Tibial nerve (tissue), 4 donors: ENCODE measurements around the gene HOXA5.

Experiments used
- EP300 ChIP-seq, 2 donors: sonication (generic); formaldehyde crosslinking; IDR thresholded peaks; one replicate each; pipeline ENCODE4 v1.6.1; 2017; ENCODE audit warnings: antibody characterized with exemption in 2 of 2, mild to moderate bottlenecking in 1 of 2
- POLR2A ChIP-seq, 2 donors: fragments of 450-650 bp; IDR thresholded peaks; one replicate each; pipeline ENCODE4 v1.6.1; 2017; ENCODE audit warnings: antibody characterized with exemption in 2 of 2, mild to moderate bottlenecking in 2 of 2, moderate library complexity in 2 of 2
- TF ChIP-seq, protein P1 (sequence below), 5 experiments: fragments of 200-600 bp in 3 of 5; fragments of 450-650 bp in 2 of 5; sonication (generic) in 3 of 5; IDR thresholded peaks; one replicate each; pipeline ENCODE4 v1.5.1; 2016 to 2019; ENCODE audit warnings: antibody characterized with exemption in 5 of 5, mild to moderate bottlenecking in 3 of 5, moderate library complexity in 2 of 5

DNA sequence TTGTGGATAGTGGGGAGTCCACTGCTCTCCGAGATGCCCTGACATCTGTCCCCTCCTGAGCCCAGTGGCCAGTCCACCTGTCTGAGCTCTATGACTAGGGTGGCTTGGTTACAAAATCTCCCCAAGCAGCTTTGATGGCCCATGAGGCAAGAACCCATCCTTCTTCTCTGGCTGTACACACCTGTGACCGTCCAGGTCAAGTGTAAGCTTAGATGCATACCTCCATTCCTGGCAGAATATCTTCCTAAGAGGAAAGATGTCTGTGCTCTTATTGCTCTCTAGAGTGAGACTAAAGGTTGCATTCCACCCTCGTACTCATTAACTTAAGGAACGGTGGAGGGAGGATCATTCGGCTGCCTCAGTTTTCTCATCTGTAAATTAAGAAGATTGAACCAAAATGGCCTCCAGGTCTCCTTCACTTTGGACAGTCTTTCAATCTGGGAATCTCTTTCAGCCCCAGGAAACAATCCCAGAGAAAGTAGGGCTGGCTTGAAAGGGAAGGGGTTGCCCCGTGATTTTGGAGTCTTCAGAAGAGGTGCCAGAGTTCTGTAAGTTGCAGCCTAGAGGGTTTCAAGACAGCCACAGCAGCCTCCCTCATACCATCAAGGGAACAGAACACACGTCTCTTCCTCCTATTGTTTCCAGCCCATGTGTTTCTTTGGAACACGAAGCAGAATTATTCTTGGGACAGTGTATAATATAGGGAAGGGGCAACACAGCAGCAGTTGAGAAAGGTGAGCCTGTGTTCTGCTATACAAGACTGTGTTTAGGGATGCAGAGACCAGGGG lies 18.4 kb downstream of the HOXA5 start:
- TF ChIP-seq, protein P1, sequence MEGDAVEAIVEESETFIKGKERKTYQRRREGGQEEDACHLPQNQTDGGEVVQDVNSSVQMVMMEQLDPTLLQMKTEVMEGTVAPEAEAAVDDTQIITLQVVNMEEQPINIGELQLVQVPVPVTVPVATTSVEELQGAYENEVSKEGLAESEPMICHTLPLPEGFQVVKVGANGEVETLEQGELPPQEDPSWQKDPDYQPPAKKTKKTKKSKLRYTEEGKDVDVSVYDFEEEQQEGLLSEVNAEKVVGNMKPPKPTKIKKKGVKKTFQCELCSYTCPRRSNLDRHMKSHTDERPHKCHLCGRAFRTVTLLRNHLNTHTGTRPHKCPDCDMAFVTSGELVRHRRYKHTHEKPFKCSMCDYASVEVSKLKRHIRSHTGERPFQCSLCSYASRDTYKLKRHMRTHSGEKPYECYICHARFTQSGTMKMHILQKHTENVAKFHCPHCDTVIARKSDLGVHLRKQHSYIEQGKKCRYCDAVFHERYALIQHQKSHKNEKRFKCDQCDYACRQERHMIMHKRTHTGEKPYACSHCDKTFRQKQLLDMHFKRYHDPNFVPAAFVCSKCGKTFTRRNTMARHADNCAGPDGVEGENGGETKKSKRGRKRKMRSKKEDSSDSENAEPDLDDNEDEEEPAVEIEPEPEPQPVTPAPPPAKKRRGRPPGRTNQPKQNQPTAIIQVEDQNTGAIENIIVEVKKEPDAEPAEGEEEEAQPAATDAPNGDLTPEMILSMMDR (IDR thresholded peaks at IDR 0.05), result no peak
- TF ChIP-seq EP300 (IDR thresholded peaks at IDR 0.05) (no peak), POLR2A (IDR thresholded peaks at IDR 0.05) (no peak)
